ENCODE data around the gene CBX4.

The CBX4 gene

GRCh38 chr17:79840989-79841286, 1.7 kb upstream of the CBX4 start:
- no peak for DNase-seq

GRCh38 chr17:79840269-79840988, 1.2 kb upstream of the CBX4 start:
- DNase-seq, result no peak

- peak; percentile 33 for DNase-seq
These were observed 542 bp downstream of the CBX4 start for GRCh38 chr17:79838522-79839274.

GRCh38 chr17:79837888-79838521, 1.2 kb downstream of the CBX4 start:
- DNase-seq, result no peak

GRCh38 chr17:79836972-79837887, 2.0 kb downstream of the CBX4 start:
- DNase-seq, result no peak

GRCh38 chr17:79836510-79836971, 2.7 kb downstream of the CBX4 start:
- DNase-seq, result no peak

- DNase-seq, result peak; percentile 77
These were observed 3.2 kb downstream of the CBX4 start for GRCh38 chr17:79835953-79836509.

GRCh38 chr17:79835470-79835899, 3.8 kb downstream of the CBX4 start:
- DNase-seq, result no peak

GRCh38 chr17:79834565-79835469, 4.4 kb downstream of the CBX4 start:
- DNase-seq, result no peak

- DNase-seq, result no peak
These were observed 5.3 kb downstream of the CBX4 start for GRCh38 chr17:79833744-79834564.

GRCh38 chr17:79833110-79833450, 6.2 kb downstream of the CBX4 start:
- DNase-seq, result no peak

- DNase-seq, result no peak
These were observed 6.8 kb downstream of the CBX4 start for GRCh38 chr17:79832218-79833109.

- no peak for DNase-seq
These were observed 7.7 kb downstream of the CBX4 start for GRCh38 chr17:79831265-79832217.

- DNase-seq, result no peak
These were observed 8.4 kb downstream of the CBX4 start for GRCh38 chr17:79830763-79831264.

- DNase-seq, result no peak
These were observed 8.9 kb downstream of the CBX4 start for GRCh38 chr17:79830303-79830702.

- DNase-seq, result no peak
These were observed 9.8 kb downstream of the CBX4 start for GRCh38 chr17:79829457-79829856.

GRCh38 chr17:79829004-79829403, 10.2 kb downstream of the CBX4 start:
- DNase-seq, result no peak
